GM12878 (cell line): ENCODE data around the gene NRBP1. TPM values are rescaled to one million over a fixed set of nuclear protein-coding genes. Genes with fewer than 3 reads are reported as not detected.

Source experiments
- BHLHE40 ChIP-seq, 2 experiments: fragments of 450-650 bp in 1 of 2; IDR thresholded peaks; 2 replicates each; pipeline ENCODE4 v1.6.1; 2011 to 2017; ENCODE audit warnings: low read depth in 2 of 2, borderline replicate concordance in 1 of 2, improper control_type of control experiment in 1 of 2, low read length in 1 of 2, mild to moderate bottlenecking in 1 of 2
- EZH2 ChIP-seq: IDR thresholded peaks from 2 replicates; pipeline ENCODE4 v1.6.1; 2012; ENCODE audit warnings: low read depth, mild to moderate bottlenecking, control low read depth, inconsistent platforms, low read length, borderline replicate concordance; ENCODE audit not compliant: control insufficient read depth
- FOXM1 ChIP-seq: IDR thresholded peaks from 2 replicates; pipeline ENCODE4 v1.6.1; 2012; ENCODE audit warnings: low read depth, mild to moderate bottlenecking, inconsistent platforms, low read length, moderate library complexity
- IKZF2 ChIP-seq, 2 experiments: fragments of 450-650 bp; IDR thresholded peaks; 2 replicates each; pipeline ENCODE4 v1.6.1; 2017; ENCODE audit warnings: mild to moderate bottlenecking in 2 of 2, moderate library complexity in 2 of 2
- MEF2A ChIP-seq: IDR thresholded peaks from 2 replicates; pipeline ENCODE4 v1.6.1; 2011; ENCODE audit warnings: low read depth, mild to moderate bottlenecking, low read length, moderate library complexity; ENCODE audit not compliant: insufficient read depth
- MXI1 ChIP-seq: fragments of 150-350 bp; IDR thresholded peaks from 2 replicates; pipeline ENCODE4 v1.6.1; 2011; ENCODE audit warnings: low read depth, mild to moderate bottlenecking, inconsistent platforms, low read length, improper control_type of control experiment
- NRF1 ChIP-seq: conservative IDR thresholded peaks from 2 replicates; pipeline ENCODE4 v1.6.1; 2011; ENCODE audit warnings: mild to moderate bottlenecking, low read depth, low read length, improper control_type of control experiment
- RCOR1 ChIP-seq: conservative IDR thresholded peaks from 2 replicates; pipeline ENCODE4 v1.6.1; 2012; ENCODE audit warnings: low read depth, low read length, improper control_type of control experiment
- RFX5 ChIP-seq: IDR thresholded peaks from 2 replicates; pipeline ENCODE4 v1.6.1; 2011; ENCODE audit warnings: low read depth, low read length, improper control_type of control experiment
- SRF ChIP-seq, 2 experiments: IDR thresholded peaks; 2 replicates each; pipeline ENCODE4 v1.6.1; 2011; ENCODE audit warnings: low read depth in 2 of 2, low read length in 2 of 2, mild to moderate bottlenecking in 1 of 2, moderate library complexity in 1 of 2
- STAT3 ChIP-seq: IDR thresholded peaks from 2 replicates; pipeline ENCODE4 v1.6.1; 2011; ENCODE audit warnings: low read depth, low read length, improper control_type of control experiment
- TBL1XR1 ChIP-seq: IDR thresholded peaks from 2 replicates; pipeline ENCODE4 v1.6.1; 2012; ENCODE audit warnings: low read depth, low read length, improper control_type of control experiment
- TCF12 ChIP-seq: IDR thresholded peaks from 2 replicates; pipeline ENCODE4 v1.6.1; 2011; ENCODE audit warnings: low read depth, mild to moderate bottlenecking, low read length
- ZBED1 ChIP-seq: IDR thresholded peaks from 2 replicates; pipeline ENCODE4 v1.6.1; 2016; ENCODE audit warnings: borderline replicate concordance
- ZNF207 ChIP-seq: fragments of 450-650 bp; IDR thresholded peaks from 2 replicates; pipeline ENCODE4 v1.6.1; 2014; ENCODE audit warnings: antibody characterized with exemption, mild to moderate bottlenecking, borderline replicate concordance
- polyA plus RNA-seq, 11 experiments: library from polyadenylated mRNA; depleted of rRNA in 4 of 11; unstranded in 6 of 11; stranded (reverse) in 5 of 11; fragments of >200 nt; fragmentation: Nextera tagmentation in 4 of 11; fragmentation: Illumina TruSeq in 1 of 11; extraction: Ambion mirVana in 4 of 11; extraction: Trizol in 1 of 11; gene quantifications; 1 replicate in 1 of 11; 2 replicates in 10 of 11; pipeline versions ENCODE4 v1.2.1 to v1.2.3, GENCODE V29; 2011 to 2016; ENCODE audit warnings: inconsistent platforms in 2 of 11, missing spikeins in 2 of 11, low read depth in 1 of 11
- total RNA-seq, 4 experiments: library from RNA; depleted of rRNA in 3 of 4; stranded (reverse); fragments of >200 nt in 3 of 4; fragmentation: Illumina TruSeq in 1 of 4; extraction: Trizol in 1 of 4; gene quantifications; 2 replicates each; pipeline versions ENCODE4 v1.2.1 to v1.2.3, GENCODE V29; 2013 to 2021
- TF ChIP-seq, protein P1 (sequence below): IDR thresholded peaks from 2 replicates; pipeline ENCODE4 v1.6.1; 2011; ENCODE audit warnings: mild to moderate bottlenecking, low read depth, low read length, moderate library complexity; ENCODE audit not compliant: insufficient replicate concordance
- TF ChIP-seq, protein P2 (sequence below): fragments of 450-650 bp; IDR thresholded peaks from 2 replicates; pipeline ENCODE4 v1.6.1; 2017; ENCODE audit warnings: low read depth, mild to moderate bottlenecking, moderate library complexity
- TF ChIP-seq, protein P3 (sequence below): fragments of 450-650 bp; formaldehyde crosslinking; IDR thresholded peaks from 2 replicates; pipeline ENCODE4 v1.4.0; 2020; ENCODE audit warnings: mild to moderate bottlenecking, moderate library complexity
- TF ChIP-seq, protein P4 (sequence below): IDR thresholded peaks from 2 replicates; pipeline ENCODE4 v1.6.1; 2011; ENCODE audit warnings: low read depth, mild to moderate bottlenecking, low read length, moderate library complexity, borderline replicate concordance; ENCODE audit errors: extremely low read depth
- TF ChIP-seq, protein P5 (sequence below): IDR thresholded peaks from 2 replicates; pipeline ENCODE4 v1.6.1; 2011; ENCODE audit warnings: low read depth, low read length, improper control_type of control experiment, borderline replicate concordance

The NRBP1 gene
- total and polyA plus RNA-seq, 10 of the 15 experiments (the other 5 are each of a cell fraction or from before 2014, with no cell fraction given): 5.7 to 136 (median 66.1) TPM

DNA sequence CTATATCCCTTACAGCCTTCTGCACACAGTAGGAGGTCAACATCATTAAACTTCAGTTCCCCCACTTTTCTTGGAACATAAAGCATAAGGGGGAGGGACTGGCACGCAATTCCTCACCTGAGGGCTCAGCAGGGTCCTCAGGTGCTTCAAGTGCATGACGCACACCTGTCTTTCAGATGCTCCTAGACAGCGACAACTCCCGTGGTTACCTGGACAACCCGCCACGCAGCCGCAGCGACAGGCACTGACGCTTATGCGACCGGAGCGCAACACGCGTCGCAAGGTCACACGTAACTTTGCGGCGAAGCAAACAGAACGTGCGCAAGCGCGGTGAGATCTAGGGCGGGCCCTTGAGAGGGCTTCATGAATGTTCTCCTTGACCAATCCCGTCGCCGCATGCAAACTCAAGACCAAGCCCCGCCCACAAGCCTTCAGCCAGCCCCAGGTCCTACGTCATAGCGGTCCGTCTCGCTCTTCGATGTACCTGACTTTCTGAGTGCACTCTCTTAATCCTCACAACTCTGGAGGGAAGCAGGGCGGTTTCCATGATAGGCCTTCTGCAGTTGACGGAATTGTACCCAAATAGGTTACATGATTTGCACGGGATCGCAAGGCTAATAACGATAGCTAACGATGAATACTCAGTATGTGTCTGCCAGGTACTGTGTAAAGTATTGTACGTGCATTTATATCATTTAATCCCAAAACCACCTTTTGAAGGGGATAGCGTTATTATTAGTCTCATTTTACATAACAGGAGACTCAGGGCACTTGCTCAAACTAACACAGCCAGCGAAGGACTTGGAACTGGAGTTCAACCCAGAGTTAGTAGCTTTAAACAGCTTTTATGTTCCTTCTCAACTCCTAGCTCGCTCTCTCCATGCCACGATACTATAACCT lies 61.3 kb downstream of the NRBP1 start, which contains the start of gene IFT172 (continued):
- TF ChIP-seq FOXM1 (no peak), RFX5 (peak; percentile 31; the same call in 1 of the 2 replicates), MEF2A (no peak), EZH2 (no peak), STAT3 (no peak), ZNF207 (no peak), TCF12 (0 out of 2 replicates have a peak, but pooled peaks have one; percentile 4), RCOR1 (peak; percentile 37; the same call in 1 of the 2 replicates), NRF1 (peak; percentile 89), MXI1 (peak; percentile 89), IKZF2 (IDR thresholded peaks at IDR 0.05) (no peak), TBL1XR1 (no peak), SRF (IDR thresholded peaks at IDR 0.05; ENCODE audit: low read depth in 2 of 2, low read length in 2 of 2) (0 out of 4 replicates have a peak, but pooled peaks of 1 of the 2 experiments have one; percentile 52), ZBED1 (no peak), BHLHE40 (IDR thresholded peaks at IDR 0.05; ENCODE audit: borderline replicate concordance in 1 of 2, low read depth in 2 of 2, low read length in 1 of 2) (peak; percentile 39 to 64; a peak in 2 of 4 replicates)
- TF ChIP-seq, protein P1, sequence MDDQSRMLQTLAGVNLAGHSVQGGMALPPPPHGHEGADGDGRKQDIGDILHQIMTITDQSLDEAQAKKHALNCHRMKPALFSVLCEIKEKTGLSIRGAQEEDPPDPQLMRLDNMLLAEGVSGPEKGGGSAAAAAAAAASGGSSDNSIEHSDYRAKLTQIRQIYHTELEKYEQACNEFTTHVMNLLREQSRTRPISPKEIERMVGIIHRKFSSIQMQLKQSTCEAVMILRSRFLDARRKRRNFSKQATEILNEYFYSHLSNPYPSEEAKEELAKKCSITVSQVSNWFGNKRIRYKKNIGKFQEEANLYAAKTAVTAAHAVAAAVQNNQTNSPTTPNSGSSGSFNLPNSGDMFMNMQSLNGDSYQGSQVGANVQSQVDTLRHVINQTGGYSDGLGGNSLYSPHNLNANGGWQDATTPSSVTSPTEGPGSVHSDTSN: no peak
- TF ChIP-seq, protein P2, sequence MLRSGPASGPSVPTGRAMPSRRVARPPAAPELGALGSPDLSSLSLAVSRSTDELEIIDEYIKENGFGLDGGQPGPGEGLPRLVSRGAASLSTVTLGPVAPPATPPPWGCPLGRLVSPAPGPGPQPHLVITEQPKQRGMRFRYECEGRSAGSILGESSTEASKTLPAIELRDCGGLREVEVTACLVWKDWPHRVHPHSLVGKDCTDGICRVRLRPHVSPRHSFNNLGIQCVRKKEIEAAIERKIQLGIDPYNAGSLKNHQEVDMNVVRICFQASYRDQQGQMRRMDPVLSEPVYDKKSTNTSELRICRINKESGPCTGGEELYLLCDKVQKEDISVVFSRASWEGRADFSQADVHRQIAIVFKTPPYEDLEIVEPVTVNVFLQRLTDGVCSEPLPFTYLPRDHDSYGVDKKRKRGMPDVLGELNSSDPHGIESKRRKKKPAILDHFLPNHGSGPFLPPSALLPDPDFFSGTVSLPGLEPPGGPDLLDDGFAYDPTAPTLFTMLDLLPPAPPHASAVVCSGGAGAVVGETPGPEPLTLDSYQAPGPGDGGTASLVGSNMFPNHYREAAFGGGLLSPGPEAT: no peak
- TF ChIP-seq, protein P3, sequence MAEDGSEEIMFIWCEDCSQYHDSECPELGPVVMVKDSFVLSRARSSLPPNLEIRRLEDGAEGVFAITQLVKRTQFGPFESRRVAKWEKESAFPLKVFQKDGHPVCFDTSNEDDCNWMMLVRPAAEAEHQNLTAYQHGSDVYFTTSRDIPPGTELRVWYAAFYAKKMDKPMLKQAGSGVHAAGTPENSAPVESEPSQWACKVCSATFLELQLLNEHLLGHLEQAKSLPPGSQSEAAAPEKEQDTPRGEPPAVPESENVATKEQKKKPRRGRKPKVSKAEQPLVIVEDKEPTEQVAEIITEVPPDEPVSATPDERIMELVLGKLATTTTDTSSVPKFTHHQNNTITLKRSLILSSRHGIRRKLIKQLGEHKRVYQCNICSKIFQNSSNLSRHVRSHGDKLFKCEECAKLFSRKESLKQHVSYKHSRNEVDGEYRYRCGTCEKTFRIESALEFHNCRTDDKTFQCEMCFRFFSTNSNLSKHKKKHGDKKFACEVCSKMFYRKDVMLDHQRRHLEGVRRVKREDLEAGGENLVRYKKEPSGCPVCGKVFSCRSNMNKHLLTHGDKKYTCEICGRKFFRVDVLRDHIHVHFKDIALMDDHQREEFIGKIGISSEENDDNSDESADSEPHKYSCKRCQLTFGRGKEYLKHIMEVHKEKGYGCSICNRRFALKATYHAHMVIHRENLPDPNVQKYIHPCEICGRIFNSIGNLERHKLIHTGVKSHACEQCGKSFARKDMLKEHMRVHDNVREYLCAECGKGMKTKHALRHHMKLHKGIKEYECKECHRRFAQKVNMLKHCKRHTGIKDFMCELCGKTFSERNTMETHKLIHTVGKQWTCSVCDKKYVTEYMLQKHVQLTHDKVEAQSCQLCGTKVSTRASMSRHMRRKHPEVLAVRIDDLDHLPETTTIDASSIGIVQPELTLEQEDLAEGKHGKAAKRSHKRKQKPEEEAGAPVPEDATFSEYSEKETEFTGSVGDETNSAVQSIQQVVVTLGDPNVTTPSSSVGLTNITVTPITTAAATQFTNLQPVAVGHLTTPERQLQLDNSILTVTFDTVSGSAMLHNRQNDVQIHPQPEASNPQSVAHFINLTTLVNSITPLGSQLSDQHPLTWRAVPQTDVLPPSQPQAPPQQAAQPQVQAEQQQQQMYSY (CRISPR knock-in tag): no peak
- TF ChIP-seq, protein P4, sequence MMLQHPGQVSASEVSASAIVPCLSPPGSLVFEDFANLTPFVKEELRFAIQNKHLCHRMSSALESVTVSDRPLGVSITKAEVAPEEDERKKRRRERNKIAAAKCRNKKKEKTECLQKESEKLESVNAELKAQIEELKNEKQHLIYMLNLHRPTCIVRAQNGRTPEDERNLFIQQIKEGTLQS: peak; percentile 81; the same call in 1 of the 2 replicates
- TF ChIP-seq, protein P5, sequence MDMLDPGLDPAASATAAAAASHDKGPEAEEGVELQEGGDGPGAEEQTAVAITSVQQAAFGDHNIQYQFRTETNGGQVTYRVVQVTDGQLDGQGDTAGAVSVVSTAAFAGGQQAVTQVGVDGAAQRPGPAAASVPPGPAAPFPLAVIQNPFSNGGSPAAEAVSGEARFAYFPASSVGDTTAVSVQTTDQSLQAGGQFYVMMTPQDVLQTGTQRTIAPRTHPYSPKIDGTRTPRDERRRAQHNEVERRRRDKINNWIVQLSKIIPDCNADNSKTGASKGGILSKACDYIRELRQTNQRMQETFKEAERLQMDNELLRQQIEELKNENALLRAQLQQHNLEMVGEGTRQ: no peak
